HG02852 (cell line): Measurements from ENCODE around the gene BDH1.
"Not testable (repeated sequence)": the region's sequence is repeated elsewhere in the genome, so short reads cannot be mapped to it uniquely, and the experiment has no call there.

ENCODE experiments used
- ATAC-seq: cut with Tn5 transposase; IDR thresholded peaks from one replicate; pipeline ENCODE4 v1.9.1; 2021; ENCODE audit warnings: mild to moderate bottlenecking, moderate library complexity; ENCODE audit not compliant: unreplicated experiment

Gene BDH1

GRCh38 chr3:197521277-197522182 lies 34.2 kb downstream of the BDH1 start:
- no peak for ATAC-seq

DNA sequence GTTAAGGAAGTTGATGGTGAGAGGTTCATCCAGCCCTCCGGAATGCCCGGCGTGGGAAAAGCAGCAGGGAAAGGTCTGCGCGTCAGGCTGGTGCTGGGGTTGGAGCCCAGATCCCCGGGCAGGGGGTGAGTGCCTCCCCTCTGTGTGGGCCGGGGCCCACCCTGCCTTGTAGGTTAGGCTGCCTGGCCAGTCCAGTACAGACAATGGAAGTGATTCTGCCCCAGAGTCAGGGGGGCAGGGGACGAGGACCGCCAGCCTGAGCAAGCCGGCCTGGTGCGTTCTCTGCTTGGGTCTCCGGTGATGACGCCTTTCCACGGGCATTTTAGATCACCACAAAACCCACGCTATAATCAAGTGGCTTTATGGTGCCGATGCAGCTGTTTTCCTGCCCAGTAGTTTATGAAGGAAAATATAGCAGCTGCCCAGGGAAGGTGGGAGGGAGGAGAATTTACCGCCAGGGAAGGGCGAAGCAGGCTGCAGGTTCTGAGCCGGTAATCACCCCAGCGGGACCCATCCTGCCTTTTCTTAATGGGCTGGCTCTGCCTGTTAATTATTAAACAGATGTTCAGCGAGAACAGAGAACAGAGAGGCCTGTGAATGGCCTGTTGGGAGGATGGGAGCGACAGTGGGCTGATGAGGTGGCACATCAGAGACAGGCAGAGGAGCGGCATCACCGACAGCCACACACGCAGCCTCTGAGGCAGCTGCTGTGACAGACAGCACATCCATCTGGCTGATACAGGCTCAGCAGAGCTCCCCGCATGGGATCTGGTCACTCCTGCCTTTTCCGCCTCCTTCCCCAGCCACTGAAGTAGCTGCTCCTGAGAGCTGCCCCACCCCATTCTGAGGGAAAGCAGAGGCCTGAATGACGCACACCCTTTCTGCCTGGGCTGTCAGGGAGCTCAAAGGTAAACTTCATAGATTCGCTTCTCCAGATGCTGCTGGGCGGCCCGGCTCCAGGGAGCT lies 35.2 kb downstream of the BDH1 start:
- no peak for ATAC-seq

DNA sequence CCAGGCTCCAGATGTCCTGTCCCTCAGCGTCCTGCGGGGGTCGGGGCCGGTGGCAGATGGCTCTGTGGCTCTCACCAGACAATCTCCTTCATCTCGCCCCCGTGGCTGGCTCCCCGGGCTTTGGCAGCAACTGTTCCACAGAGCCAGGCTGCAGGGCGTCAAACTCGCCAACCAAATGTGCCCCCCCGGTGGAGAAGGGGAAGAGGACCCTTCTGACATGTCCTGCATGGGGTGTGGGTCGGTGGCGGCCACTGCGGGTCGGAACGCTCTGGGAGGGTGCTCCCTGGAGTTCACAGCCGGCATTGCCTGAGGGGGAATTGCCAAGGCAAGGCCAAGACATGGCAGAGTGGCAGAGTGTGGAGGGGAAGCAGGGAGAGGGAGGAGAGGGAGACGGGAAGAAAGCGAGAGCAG lies 36.0 kb downstream of the BDH1 start:
- no peak for ATAC-seq

DNA sequence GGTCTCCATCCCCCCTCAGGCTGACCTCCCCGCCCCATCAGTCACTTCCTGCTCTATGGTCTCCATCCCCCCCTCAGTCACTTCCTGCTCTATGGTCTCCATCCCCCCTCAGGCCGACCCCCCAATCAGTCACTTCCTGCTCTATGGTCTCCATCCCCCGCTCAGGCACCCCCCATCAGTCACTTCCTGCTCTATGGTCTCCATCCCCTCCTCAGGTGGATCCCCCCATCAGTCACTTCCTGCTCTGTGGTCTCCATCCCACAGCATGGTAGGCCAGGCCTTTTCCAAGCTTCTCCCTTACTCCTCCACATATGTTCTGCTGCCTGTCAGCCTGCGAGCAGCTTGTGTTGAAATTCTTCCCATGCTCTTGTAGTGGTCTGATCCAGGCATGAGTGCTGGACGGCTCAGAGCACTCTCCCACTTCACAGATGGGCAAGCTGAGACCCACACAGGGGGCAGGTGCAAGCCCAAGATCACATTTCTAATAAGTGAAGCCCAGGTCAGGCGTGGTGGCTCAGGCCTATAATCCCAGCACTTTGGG lies 36.8 kb downstream of the BDH1 start:
- no peak for ATAC-seq

DNA sequence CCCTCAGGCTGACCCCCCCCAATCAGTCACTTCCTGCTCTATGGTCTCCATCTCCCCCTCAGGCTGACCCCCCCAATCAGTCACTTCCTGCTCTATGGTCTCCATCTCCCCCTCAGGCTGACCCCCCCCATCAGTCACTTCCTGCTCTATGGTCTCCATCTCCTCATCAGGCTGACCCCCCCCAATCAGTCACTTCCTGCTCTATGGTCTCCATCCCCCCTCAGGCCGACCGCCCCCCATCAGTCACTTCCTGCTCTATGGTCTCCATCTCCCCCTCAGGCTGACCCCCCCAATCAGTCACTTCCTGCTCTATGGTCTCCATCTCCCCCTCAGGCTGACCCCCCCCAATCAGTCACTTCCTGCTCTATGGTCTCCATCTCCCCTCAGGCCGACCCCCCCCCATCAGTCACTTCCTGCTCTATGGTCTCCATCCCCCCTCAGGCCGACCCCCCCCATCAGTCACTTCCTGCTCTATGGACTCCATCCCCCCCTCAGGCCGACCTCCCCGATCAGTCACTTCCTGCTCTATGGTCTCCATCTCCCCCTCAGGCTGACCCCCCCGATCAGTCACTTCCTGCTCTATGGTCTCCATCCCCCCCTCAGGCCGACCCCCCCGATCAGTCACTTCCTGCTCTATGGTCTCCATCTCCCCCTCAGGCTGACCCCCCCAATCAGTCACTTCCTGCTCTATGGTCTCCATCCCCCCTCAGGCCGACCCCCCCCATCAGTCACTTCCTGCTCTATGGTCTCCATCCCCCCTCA lies 37.7 kb downstream of the BDH1 start:
- ATAC-seq: not testable (repeated sequence)

DNA sequence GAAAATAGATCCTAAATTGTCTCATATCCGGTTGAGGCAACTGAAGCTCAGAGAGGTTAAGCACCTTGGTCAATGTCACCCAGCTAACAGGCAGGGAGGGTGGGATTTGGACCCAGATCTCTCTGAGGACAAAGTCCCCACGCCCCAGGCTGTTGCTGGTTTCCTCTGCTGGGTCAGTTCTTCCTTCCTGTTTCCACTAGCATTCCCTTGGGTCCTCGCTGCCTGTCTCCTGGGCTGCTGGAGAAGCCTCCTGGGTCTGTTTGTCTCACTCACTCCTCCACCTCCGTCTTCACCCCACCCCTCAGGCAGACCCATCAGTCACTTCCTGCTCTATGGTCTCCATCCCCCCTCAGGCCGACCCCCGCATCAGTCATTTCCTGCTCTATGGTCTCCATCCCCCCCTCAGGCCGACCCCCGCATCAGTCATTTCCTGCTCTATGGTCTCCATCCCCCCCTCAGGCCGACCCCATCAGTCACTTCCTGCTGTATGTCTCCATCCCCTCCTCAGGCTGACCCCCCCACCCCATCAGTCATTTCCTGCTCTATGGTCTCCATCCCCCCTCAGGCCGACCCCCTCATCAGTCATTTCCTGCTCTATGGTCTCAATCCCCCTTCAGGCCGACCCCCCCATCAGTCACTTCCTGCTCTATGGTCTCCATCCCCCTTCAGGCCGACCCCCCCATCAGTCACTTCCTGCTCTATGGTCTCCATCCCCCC lies 38.7 kb downstream of the BDH1 start:
- ATAC-seq: not testable (repeated sequence)

DNA sequence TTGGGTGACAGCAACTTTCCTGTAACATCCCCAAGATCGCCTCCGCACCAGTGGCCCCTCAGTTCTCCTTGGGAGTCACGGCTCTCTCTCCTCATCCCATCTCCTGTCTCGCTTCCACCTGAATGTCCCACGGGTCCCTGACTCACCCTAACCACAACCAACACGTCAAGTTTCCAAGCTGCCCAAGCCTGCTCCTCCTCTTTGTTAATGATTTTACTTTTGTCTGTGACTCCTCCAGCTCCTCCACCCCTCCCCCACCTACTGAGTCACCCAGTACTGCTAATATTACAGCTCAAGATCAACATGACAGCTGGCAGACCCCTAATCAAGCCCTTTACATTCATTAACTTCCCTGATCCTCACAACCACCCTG lies 39.3 kb downstream of the BDH1 start:
- ATAC-seq: no peak

- ATAC-seq: no peak
These were observed 40.9 kb downstream of the BDH1 start for GRCh38 chr3:197514786-197515355.

DNA sequence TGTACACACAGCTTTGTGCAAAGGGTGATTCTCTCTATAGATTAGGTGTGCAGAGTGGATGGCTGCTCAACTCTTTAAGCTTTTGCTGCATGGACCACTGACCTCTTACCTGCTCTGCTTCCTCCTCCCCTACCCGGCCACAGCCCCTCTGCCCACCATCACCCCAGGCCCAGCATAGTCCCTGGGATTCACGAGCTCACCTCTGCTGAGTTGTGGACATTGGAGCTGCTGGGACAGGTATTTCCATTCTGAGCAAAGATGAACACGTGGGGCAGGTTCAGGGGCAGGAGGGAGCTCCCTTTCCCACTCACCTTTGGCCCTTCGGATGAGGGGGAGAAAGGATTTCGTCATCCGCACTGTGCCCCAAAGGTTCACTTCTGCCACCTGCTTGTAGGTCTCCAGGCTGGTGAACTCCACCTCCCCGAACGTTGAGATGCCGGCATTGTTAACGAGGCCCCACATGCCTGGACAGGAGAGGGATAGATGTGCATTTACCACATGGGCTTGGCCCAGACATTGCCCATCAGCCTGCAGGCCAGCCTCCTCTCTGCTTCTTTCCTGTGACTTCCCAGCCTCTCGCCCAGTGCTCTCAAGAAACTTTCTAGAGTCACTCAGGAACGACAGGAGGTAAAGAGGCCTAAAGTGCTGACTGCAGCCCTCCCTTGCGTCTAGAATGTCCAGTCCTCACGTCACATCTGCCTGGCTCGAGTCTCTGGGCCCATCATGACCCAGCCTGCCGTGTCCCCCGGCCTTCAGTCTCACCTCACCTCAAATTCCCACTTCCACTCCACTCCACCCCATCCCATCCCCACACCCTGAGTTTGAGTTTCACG lies 41.6 kb downstream of the BDH1 start:
- ATAC-seq: no peak

- no peak for ATAC-seq
These were observed 42.8 kb downstream of the BDH1 start for GRCh38 chr3:197512691-197513571.

- no peak for ATAC-seq
These were observed 43.7 kb downstream of the BDH1 start for GRCh38 chr3:197511853-197512635.

DNA sequence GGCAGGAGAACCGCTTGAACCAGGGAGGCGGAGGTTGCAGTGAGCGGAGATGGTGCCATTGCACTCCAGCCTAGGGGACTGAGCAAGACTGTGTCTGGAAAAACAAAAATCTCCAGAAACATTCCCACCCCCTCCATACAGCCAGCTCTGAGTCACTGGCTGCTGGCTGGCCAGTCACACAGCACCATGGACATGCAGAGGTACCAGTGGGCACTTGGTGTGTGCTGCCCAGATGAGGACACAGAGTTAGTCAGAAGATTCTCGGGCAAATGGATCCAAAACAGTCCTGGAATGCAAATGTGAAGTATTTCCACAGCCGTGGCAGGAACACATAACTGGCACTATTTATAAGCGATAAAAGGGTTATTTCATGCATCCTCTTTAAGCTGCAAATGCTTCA lies 44.6 kb downstream of the BDH1 start:
- ATAC-seq: no peak

DNA sequence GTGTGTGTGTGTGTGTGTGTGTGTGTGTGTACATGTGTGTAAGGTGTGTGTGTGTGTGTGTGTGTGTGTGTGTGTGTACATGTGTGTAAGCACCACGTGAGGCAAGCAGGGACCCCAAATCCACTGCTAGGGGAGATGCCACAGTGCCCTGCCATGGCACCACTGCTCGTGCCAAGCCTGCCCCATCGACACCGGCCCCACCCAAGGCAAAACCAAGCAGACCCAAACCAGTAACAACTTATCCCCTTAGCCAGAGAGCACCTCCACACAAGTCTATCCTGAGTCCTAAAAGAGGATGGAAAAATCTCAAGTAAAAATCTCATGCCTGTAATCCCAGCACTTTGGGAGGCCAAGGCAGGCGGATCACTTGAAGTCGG lies 45.1 kb downstream of the BDH1 start:
- no peak for ATAC-seq

DNA sequence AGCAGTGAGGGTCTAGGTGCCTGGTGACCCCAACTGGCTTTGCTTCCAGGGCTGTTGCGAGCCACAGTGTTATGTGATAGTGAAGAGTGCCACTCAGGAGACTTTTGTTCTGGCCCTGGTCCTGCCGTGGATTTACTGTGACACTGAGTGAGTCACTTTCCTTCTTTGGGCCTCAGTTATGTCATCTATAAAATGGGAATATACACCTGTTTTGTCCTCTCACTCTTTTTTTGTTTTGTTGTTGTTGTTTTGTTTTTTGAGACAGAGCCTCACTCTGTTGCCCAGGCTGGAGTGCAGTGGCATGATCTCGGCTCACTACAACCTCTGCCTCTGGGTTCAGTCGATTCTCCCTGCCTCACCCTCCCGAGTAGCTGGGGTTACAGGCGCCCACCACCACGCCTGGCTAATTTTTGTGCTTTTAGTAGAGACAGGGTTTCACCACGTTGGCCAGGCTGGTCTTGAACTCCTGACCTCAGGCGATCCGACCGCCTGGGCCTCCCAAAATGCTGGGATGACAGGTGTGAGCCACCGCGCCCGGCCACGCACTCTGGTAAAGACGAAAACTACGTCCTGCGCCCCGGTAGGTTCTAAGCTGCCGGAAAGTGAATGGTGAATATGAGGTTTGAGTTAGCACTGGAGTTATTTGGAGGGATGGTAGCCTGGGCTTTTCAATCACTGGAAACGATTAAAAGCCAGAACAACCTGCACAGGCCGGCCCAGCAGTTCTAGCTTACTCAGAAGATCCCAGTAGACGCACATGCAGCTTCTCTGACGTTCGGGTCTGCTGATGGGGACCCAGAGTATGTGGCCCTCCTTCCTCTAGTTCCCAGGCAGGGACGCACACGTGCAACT lies 46.6 kb downstream of the BDH1 start:
- ATAC-seq: no peak

DNA sequence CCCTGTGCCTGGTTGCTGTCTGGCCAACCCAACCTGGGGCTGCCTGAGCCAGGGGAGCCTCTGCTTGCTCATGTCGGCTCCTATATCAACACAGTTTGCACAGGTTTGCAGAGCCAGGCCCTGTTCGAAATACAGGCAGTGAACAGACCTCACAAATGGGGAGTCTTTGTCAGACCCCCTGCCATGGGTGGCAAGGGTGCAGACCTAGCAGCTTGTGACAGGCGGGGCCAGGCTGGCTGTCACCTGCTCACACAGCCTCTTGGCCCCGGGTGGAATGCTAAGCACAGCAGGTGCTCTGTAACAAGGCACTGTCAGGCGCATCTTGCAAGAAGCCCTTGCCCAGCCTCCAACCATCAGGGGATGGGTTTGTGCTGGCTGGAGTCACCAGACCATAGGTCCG lies 47.3 kb downstream of the BDH1 start:
- ATAC-seq: no peak

DNA sequence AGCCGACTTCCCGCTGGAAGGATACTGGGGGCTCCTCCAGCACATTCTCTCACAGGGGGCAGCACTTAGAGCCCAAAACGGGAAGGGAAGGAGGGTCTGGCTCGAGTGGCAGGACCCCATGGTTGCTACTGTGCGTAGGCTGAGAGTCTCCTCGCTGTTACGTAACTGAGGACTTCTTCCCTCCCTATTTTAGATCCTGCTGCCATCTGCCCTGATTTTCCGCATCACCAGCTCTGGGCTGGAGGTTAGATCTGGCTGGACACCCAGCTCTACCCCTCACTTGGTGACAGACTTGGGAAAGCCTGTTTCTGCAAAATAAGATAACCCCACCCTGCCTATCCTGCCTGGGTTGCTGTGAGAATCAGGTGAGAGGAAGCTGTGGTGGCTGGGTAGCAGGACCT lies 47.7 kb downstream of the BDH1 start:
- ATAC-seq: no peak
